Measurements from ENCODE around the gene ATP8A1.

DNA sequence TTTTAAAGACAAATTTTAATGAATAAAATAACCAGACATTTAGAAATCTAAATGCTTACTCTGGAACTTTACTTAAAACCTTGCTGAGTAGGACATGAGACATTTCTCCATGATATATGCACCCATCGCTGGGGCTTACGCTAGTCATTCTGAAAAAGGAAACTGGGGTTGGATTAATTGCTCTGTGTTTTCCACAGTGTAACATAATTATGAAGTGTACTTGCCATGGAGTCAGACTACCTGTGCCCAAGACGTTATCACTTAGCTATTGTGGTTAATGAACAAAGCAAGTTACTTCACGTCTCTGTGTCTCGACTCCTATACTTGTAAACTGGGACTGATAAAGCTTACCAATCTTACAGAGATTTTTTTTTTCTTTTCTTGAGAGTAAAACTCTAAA lies 211.9 kb downstream of the ATP8A1 start:
- TF ChIP-seq, protein P1, sequence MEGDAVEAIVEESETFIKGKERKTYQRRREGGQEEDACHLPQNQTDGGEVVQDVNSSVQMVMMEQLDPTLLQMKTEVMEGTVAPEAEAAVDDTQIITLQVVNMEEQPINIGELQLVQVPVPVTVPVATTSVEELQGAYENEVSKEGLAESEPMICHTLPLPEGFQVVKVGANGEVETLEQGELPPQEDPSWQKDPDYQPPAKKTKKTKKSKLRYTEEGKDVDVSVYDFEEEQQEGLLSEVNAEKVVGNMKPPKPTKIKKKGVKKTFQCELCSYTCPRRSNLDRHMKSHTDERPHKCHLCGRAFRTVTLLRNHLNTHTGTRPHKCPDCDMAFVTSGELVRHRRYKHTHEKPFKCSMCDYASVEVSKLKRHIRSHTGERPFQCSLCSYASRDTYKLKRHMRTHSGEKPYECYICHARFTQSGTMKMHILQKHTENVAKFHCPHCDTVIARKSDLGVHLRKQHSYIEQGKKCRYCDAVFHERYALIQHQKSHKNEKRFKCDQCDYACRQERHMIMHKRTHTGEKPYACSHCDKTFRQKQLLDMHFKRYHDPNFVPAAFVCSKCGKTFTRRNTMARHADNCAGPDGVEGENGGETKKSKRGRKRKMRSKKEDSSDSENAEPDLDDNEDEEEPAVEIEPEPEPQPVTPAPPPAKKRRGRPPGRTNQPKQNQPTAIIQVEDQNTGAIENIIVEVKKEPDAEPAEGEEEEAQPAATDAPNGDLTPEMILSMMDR (IDR thresholded peaks at IDR 0.05 in 8 of 11, conservative IDR thresholded peaks at IDR 0.05 in 3 of 11): no peak
- no peak for TF ChIP-seq POLR2A (IDR thresholded peaks at IDR 0.05)
